GM12874 (cell line): ENCODE results near the gene AK3.

Experiments used
- CTCF ChIP-seq: IDR thresholded peaks from 2 replicates; pipeline ENCODE4 v1.5.1; 2011; ENCODE audit warnings: low read depth, mild to moderate bottlenecking, control low read depth, low read length, moderate library complexity; ENCODE audit not compliant: insufficient read depth

Gene AK3

GRCh38 chr9:4742246-4742645 is 1.2 kb upstream of the AK3 start:
- no peak for TF ChIP-seq CTCF

- no peak for TF ChIP-seq CTCF
Measured at GRCh38 chr9:4741365-4742089, 525 bp upstream of the AK3 start.

GRCh38 chr9:4740388-4740637 is 689 bp downstream of the AK3 start:
- no peak for TF ChIP-seq CTCF

GRCh38 chr9:4739587-4740387 is 1.2 kb downstream of the AK3 start:
- TF ChIP-seq CTCF = no peak

- no peak for TF ChIP-seq CTCF
Measured at GRCh38 chr9:4738866-4739586, 2.0 kb downstream of the AK3 start.

GRCh38 chr9:4734150-4734549 is 6.9 kb downstream of the AK3 start:
- no peak for TF ChIP-seq CTCF

GRCh38 chr9:4732890-4733289 is 8.1 kb downstream of the AK3 start:
- no peak for TF ChIP-seq CTCF
